ELR (cell line): ENCODE data around the gene LYRM2.
A peak's percentile ranks its signal among the peaks of the same experiment; 100 is the strongest.

ENCODE experiments used
- DNase-seq: peaks from one replicate; pipeline ENCODE4 v3.0.0-alpha.2; 2015; ENCODE audit warnings: low read depth

Gene LYRM2

DNA sequence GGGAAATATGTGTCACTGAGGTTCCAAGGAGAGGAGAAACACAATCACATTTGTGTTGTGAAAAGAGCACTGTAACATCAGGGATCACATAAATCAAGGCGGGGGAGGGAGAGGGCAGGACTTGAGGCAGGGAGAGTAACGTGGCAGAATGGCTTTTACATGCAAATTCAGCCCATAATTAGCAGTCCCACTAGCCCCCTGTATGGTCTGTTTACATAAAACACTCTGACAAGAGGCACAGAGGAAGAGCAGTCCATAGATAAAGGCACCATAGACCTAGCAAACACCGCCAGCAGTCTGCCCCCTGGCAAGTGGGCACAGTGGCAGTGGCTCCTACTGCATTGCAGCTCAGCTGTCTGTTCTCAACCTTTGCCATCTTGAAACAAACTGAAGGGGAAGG, 82.7 kb downstream of the LYRM2 start:
- no peak for DNase-seq

DNA sequence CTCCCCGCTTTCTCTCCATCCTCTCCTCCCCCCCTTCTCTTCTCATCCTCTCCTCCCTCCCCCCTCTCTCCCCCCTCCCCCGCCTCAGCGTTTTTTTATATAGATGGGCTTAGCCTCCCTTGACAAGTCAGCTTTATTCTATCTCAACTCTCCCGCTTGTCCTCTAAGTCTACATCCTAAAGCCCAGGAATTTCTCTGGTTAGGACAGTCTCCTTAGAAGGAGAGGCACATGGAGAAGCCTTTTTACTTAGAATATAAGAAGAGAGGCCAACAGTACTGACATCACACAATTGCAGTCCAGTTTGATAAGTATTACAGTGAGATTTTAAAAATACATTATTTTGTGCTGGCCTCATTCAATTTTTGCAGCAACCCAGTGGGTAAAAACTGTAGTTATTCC, 83.5 kb downstream of the LYRM2 start:
- no peak for DNase-seq

DNA sequence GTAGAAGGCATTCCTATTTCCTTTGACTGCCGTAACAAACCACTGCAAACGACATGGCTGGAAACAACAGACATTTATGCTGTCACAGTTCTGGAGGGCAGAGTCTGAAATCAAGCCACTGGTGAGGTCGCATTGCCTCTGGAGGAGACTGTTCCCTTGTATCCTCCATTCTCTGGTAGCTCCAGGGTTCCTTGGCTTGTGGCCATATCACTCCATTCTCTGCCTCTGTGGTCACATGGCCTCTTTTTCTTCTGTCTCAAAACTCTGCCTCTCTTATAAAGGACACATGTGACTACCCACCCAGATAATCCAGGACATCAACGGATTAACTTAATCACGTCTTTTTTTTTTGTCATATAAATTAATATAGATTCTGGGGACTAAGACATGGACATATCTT, 84.4 kb downstream of the LYRM2 start:
- no peak for DNase-seq

- DNase-seq, result no peak
These were observed 85.1 kb downstream of the LYRM2 start for GRCh38 chr6:89553431-89553830.

GRCh38 chr6:89547281-89547680, 91.3 kb downstream of the LYRM2 start:
- DNase-seq, result no peak

DNA sequence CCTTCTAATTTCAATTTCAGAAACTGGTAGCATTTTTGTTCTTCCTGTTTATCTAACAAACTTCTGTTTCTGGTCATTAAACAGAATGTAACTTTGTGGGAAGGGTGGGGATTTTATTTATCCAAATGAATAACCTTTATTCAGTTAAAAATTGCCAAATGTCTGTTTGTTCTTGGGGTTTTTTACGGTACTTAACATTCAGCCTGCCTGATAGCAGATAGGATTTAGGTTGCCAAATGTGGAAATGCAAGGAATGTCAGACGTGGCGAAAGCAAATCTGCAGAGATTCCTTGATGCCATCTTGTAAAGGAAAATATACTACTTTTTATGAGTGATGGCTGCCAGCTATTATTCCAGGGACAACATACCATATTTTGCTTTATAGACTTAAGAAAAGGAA, 95.7 kb downstream of the LYRM2 start:
- no peak for DNase-seq

DNA sequence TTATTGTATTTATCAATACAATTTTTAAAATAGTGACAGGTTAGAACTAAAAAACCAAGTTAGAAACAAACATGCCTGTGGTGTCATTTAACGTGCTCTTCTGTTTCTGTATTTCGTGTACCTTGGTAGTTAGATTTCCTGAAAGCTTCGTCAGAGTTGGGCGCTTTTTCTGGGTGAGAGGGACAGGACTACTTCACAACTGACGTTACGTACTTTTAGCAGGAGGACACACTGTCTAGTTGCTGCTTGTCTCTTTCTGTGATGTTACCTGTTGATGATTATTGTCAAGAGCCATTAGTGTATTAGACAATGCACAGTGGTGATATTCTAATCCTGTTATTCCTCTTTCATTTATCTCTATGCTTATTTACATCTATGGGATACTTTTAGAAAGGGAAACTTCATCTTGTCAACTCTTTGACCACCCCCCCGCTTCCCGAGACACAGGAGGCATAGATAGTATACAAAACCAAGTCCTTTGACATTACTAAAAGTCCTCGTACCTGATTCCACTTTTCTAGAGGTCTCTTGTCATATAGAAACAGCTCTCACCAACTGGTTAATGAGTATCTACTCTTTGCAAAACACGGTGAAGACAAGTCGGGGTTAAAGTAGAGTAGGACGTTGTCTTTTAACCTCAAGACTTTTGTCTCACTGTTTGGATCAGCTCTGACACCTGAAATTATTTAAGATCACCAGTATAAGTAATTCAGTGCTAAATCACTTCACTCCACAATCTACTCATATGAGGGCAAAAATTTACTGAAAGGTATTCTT, 96.3 kb downstream of the LYRM2 start:
- no peak for DNase-seq

DNA sequence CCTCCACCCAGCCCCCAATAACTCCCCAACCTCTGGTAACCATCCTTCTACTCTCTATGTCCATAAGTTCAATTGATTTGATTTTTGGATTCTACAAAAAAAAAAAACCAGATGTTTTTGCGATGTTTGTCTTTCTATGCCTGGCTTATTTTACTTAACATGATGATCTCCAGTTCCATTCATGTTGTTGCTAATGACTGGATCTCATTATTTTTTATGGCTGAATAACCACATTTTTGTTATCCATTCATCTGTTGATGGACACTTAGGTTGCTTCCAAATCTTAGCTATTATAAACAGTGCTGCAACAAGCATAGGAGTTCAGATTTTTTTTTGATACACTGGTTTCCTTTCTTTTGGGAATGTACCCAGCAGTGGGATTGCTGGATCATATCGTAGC, 98.8 kb downstream of the LYRM2 start:
- no peak for DNase-seq

- peak; percentile 2 for DNase-seq
These were observed 102.3 kb downstream of the LYRM2 start for GRCh38 chr6:89536231-89536630.

GRCh38 chr6:89530982-89531381, 107.6 kb downstream of the LYRM2 start:
- DNase-seq, result no peak

DNA sequence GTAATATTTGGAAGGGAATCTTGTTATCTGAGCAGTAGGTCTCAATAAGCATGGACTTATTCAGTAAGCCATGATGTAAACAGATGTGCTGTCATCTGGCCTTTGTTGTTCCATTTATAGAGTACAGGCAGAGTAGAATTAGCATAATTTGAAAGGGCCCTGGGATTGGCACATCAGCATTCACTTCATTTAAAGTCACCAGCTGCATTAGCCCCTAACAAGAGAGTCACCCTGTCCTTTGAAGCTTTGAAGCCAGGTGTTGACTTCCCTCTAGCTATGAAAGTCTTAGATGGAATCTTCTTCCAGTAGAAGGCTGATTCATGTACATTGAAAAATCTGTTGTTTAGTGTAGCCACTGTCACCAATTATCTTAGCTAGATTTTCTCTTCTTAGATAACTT, 109.7 kb downstream of the LYRM2 start:
- no peak for DNase-seq

GRCh38 chr6:89527634-89528033, 110.9 kb downstream of the LYRM2 start:
- DNase-seq, result peak; percentile 2

DNA sequence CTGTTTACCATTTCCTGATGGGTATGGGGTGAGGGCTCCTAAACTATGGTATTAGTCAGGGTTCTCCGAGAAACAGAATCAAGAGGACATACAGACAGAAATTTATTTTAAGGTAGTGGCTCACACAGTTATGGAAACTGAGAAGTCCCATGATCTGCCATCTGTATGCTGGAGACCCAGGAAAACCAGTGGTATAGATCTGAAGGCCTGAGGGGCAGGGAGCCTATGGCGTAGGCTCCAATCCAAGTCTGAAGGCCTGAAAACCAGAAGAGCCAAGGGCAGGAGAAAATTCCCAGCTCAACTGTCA, 112.0 kb downstream of the LYRM2 start:
- DNase-seq, result no peak

DNA sequence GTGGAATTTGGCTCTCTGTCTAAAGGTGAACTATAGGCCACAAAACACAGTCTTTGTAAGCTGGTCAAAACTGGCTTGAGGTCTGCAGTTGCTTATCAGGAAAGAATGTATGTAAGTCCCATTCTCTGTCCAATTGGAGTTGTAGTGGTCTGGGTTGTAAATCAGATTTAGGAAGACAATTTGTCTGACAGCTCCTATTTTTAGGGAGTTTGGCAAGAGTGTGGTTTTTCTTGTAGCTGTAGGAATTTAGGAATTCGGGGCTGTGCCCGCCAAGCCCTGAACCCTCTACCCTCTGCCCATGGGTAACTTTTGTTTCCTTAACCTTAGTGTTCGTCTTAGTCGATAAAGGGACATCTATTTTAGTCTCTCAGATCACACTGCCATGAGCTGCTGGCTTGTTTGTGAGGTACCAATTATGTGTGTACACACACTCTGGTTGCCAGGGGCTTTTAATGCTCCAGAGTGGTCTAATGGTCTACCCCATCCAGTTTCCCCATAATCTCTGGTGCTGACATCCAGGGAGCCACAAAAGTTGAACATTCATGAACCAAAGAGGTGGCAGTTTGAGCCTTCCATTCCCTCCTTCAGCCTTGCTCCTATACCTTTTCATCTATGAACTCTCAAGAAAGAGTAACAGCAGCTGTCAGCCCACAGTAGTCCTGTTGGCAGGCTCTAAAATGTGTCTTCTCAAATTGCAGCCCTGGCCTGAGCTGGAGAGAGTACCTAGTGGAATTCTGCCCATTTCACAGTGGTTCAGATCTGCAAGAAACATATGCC, 112.6 kb downstream of the LYRM2 start:
- DNase-seq, result no peak

- DNase-seq, result no peak
These were observed 115.8 kb downstream of the LYRM2 start for GRCh38 chr6:89522778-89523177.

DNA sequence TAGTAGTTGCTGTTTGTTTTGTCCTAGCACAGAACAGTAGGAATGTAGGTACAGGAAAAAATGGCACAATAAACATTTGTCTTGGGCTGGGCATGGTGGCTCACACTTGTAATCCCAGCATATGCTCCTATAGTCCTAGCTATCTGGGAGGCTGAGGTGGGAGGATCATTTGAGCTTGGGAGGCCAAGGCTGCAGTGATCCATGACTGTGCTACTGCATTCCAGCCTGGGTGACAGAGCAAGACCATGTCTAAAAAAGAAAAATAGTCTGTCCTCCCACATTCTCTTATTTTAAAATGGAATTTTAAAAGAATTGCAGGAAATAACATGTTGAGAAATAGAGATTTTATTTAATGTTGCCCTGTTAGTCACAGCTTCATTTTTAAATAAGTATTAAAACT, 117.8 kb downstream of the LYRM2 start:
- DNase-seq, result no peak

- no peak for DNase-seq
These were observed 120.0 kb downstream of the LYRM2 start for GRCh38 chr6:89518352-89519055.
